Immature natural killer cell (primary cell): ENCODE data around the gene CACNG6. TPM values are rescaled to one million over a fixed set of nuclear protein-coding genes. Genes with fewer than 3 reads are reported as not detected.

ENCODE experiments used
- polyA plus RNA-seq, 3 donors: library from polyadenylated mRNA; unstranded; fragments of 300-500 nt; fragmentation: Illumina TruSeq; gene quantifications; one replicate each; pipeline ENCODE4 v1.2.3, GENCODE V29; 2021

CACNG6 gene
- polyA plus RNA-seq, 3 donors from 2014 or later = not detected

Other genes starting within 250 kb of the CACNG6 start
- under 1 TPM in 2 of 3 donors, not detected in 1; 0.20 to 0.28 TPM for gene NLRP12, start 167.3 kb upstream of the CACNG6 start, polyA plus RNA-seq
- 10 to 100 TPM; 20.1 to 40.5 (median 34.0) TPM for gene MYADM, start 123.8 kb upstream of the CACNG6 start, polyA plus RNA-seq
- not detected for gene PRKCG, start 109.4 kb upstream of the CACNG6 start, polyA plus RNA-seq
- gene CACNG7, start 82.4 kb upstream of the CACNG6 start, polyA plus RNA-seq = not detected
- gene CACNG8, start 28.7 kb upstream of the CACNG6 start, polyA plus RNA-seq = not detected
- gene VSTM1, start 72.3 kb downstream of the CACNG6 start, polyA plus RNA-seq = 1 to 10 TPM in 1 of 3 donors, not detected in 2; 1.1 TPM
- gene TARM1, start 89.7 kb downstream of the CACNG6 start, polyA plus RNA-seq = not detected
- under 1 TPM in 2 of 3 donors, not detected in 1; 0.33 to 0.82 TPM for gene OSCAR, start 109.2 kb downstream of the CACNG6 start, polyA plus RNA-seq
- 100 to 1,000 TPM; 367 to 704 (median 506) TPM for gene NDUFA3, start 111.2 kb downstream of the CACNG6 start, polyA plus RNA-seq
- gene TFPT, start 124.0 kb downstream of the CACNG6 start, polyA plus RNA-seq = 10 to 100 TPM; 20.1 to 26.4 (median 20.6) TPM
- gene PRPF31, start 124.1 kb downstream of the CACNG6 start, polyA plus RNA-seq = 10 to 100 TPM; 61.0 to 81.0 (median 72.7) TPM
- 10 to 100 TPM in 1 of 3 donors, 1 to 10 TPM in 2; 2.8 to 13.3 (median 4.0) TPM for gene CNOT3, start 146.1 kb downstream of the CACNG6 start, polyA plus RNA-seq
- 10 to 100 TPM in 2 of 3 donors, 1 to 10 TPM in 1; 2.6 to 14.0 (median 13.5) TPM for gene LENG1, start 168.1 kb downstream of the CACNG6 start, polyA plus RNA-seq
- gene TMC4, start 181.5 kb downstream of the CACNG6 start, polyA plus RNA-seq = 1 to 10 TPM in 2 of 3 donors, under 1 TPM in 1; 0.93 to 3.3 (median 1.5) TPM
- gene MBOAT7, start 197.9 kb downstream of the CACNG6 start, polyA plus RNA-seq = 10 to 100 TPM in 2 of 3 donors, 1 to 10 TPM in 1; 8.8 to 17.8 (median 15.7) TPM
- gene TSEN34, start 199.7 kb downstream of the CACNG6 start, polyA plus RNA-seq = 10 to 100 TPM; 26.6 to 36.4 (median 34.0) TPM
- 1,000 to 10,000 TPM in 1 of 3 donors, 100 to 1,000 TPM in 2; 436 to 1,067 (median 492) TPM for gene RPS9, start 209.2 kb downstream of the CACNG6 start, polyA plus RNA-seq
- gene LILRB3, start 231.4 kb downstream of the CACNG6 start, polyA plus RNA-seq = 1 to 10 TPM in 1 of 3 donors, under 1 TPM in 2; 0.21 to 2.7 (median 0.59) TPM